Upper lobe of left lung (tissue), 4 donors: ENCODE measurements around the gene ABT1.

Experiments used
- POLR2A ChIP-seq, 4 donors: fragments of 450-650 bp; IDR thresholded peaks; one replicate each; pipeline ENCODE4 v1.5.1; 2016 to 2017; ENCODE audit warnings: antibody characterized with exemption in 4 of 4, mild to moderate bottlenecking in 2 of 4
- TF ChIP-seq, protein P1 (sequence below), 6 experiments: fragments of 450-650 bp in 4 of 6; fragments of 200-600 bp in 2 of 6; sonication (generic) in 2 of 6; IDR thresholded peaks; one replicate each; pipeline ENCODE4 v1.5.1; 2016 to 2019; ENCODE audit warnings: antibody characterized with exemption in 6 of 6

GRCh38 chr6:26576929-26577719 is 19.6 kb upstream of the ABT1 start:
- TF ChIP-seq, protein P1, sequence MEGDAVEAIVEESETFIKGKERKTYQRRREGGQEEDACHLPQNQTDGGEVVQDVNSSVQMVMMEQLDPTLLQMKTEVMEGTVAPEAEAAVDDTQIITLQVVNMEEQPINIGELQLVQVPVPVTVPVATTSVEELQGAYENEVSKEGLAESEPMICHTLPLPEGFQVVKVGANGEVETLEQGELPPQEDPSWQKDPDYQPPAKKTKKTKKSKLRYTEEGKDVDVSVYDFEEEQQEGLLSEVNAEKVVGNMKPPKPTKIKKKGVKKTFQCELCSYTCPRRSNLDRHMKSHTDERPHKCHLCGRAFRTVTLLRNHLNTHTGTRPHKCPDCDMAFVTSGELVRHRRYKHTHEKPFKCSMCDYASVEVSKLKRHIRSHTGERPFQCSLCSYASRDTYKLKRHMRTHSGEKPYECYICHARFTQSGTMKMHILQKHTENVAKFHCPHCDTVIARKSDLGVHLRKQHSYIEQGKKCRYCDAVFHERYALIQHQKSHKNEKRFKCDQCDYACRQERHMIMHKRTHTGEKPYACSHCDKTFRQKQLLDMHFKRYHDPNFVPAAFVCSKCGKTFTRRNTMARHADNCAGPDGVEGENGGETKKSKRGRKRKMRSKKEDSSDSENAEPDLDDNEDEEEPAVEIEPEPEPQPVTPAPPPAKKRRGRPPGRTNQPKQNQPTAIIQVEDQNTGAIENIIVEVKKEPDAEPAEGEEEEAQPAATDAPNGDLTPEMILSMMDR (IDR thresholded peaks at IDR 0.05): no peak
- TF ChIP-seq POLR2A (IDR thresholded peaks at IDR 0.05): no peak
